Fibroblast of pulmonary artery (primary cell): ENCODE measurements around the gene ARHGAP45.
"Not testable (repeated sequence)": the region's sequence is repeated elsewhere in the genome, so short reads cannot be mapped to it uniquely, and the experiment has no call there.

Experiments used
- DNase-seq: peaks from one replicate; pipeline ENCODE4 v3.0.0-alpha.2; 2010; ENCODE audit warnings: low read depth
- H3K4me3 ChIP-seq: replicated peaks from 2 replicates; pipeline ENCODE4 v1.5.1; 2011; ENCODE audit warnings: low read depth, mild to moderate bottlenecking, control low read depth, low read length, moderate library complexity
- TF ChIP-seq, protein P1 (sequence below): IDR thresholded peaks from 2 replicates; pipeline ENCODE4 v1.5.1; 2011; ENCODE audit warnings: mild to moderate bottlenecking, control low read depth, low read length, inconsistent platforms; ENCODE audit errors: missing control alignments

ARHGAP45 gene

GRCh38 chr19:1020868-1021425, 46.0 kb upstream of the ARHGAP45 start, which contains the start of gene TMEM259:
Gene TMEM259 (minus strand): TSS chr19:1021123. CDS start chr19:1020996, 127 bp downstream.
- H3K4me3 ChIP-seq, result peak within 1 kb of the TSS; percentile 90
- TF ChIP-seq, protein P1, sequence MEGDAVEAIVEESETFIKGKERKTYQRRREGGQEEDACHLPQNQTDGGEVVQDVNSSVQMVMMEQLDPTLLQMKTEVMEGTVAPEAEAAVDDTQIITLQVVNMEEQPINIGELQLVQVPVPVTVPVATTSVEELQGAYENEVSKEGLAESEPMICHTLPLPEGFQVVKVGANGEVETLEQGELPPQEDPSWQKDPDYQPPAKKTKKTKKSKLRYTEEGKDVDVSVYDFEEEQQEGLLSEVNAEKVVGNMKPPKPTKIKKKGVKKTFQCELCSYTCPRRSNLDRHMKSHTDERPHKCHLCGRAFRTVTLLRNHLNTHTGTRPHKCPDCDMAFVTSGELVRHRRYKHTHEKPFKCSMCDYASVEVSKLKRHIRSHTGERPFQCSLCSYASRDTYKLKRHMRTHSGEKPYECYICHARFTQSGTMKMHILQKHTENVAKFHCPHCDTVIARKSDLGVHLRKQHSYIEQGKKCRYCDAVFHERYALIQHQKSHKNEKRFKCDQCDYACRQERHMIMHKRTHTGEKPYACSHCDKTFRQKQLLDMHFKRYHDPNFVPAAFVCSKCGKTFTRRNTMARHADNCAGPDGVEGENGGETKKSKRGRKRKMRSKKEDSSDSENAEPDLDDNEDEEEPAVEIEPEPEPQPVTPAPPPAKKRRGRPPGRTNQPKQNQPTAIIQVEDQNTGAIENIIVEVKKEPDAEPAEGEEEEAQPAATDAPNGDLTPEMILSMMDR, result no peak
- DNase-seq, result peak; percentile 98

DNA sequence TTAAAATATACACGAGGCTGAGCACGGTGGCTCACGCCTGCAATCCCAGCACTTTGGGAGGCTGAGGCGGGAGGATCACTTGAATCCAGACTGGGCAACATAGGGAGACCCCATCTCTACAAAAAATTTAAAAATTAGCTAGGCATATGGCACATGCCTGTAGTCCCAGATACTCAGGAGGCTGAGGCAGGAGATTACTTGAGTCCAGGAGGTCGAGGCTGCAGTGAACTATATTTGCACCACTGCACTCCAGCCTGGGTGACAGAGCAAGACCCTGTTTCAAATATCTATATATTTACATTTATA, 43.1 kb upstream of the ARHGAP45 start:
- not testable (repeated sequence) for H3K4me3 ChIP-seq, DNase-seq

DNA sequence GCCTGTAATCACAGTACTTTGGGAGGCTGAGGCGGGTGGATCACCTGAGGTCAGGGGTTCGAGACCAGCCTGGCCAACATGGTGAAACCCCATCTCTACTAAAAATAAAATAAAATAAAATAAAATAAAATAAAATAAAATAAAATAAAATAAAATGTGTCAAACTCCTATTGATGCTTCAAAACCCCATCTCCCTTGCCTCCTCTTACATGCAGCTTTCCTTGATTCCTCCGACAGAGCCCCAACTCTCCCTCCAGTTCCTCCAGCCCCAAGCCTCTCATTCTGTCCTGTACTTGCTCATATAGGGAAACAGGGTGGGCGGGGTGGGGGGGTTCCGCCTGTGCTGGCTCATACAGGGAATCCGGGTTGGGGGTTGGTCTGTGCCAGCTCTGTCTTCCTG, 41.9 kb upstream of the ARHGAP45 start:
- not testable (repeated sequence) for H3K4me3 ChIP-seq, DNase-seq

DNA sequence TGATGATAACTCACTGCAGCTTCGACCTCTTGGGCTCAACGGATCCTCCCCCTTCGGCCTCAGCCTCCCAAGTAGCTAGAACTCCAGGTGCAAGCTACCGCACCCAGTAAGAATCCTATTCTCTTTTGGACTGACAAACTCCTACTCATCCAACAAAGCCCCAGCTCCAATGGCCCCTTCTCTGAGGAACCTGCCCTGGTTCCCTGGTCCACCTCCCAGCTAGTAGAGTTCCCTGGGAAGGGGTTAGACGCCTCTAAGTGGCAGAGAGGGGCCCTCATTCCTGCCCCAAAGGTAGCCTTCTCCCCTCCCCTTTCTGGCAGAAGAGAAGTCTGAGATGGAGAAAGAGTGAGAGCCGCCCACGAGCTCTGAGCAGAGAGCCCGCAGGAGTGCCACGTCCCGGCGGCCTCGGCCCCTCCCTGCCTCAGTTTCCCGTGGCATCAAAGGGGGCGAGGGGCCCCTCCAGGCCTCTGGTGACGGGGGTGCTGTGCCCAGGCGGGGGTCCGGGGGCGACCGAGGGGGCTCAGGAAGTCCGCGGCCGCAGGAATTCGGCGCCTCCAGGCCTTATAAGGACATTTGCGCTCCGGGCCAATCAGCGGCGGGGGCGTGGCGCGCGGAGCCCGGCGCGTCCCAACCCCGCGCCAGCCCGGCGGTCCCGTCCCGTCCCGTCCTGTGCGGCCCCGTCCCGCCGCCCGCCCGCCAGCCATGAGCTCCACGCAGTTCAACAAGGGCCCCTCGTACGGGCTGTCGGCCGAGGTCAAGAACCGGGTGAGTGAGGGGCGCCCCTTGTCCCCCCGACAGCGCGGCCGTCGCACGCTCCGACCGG, 40.8 kb upstream of the ARHGAP45 start, which contains the start of gene CNN2:
Gene CNN2 (plus strand): TSS at position 649 of the 823 bp plus-strand sequence. CDS start 54 bp downstream, at position 703.
- peak within 1 kb of the TSS; percentile 99 for H3K4me3 ChIP-seq
- TF ChIP-seq, protein P1, result no peak
- DNase-seq, result peak; percentile 81

DNA sequence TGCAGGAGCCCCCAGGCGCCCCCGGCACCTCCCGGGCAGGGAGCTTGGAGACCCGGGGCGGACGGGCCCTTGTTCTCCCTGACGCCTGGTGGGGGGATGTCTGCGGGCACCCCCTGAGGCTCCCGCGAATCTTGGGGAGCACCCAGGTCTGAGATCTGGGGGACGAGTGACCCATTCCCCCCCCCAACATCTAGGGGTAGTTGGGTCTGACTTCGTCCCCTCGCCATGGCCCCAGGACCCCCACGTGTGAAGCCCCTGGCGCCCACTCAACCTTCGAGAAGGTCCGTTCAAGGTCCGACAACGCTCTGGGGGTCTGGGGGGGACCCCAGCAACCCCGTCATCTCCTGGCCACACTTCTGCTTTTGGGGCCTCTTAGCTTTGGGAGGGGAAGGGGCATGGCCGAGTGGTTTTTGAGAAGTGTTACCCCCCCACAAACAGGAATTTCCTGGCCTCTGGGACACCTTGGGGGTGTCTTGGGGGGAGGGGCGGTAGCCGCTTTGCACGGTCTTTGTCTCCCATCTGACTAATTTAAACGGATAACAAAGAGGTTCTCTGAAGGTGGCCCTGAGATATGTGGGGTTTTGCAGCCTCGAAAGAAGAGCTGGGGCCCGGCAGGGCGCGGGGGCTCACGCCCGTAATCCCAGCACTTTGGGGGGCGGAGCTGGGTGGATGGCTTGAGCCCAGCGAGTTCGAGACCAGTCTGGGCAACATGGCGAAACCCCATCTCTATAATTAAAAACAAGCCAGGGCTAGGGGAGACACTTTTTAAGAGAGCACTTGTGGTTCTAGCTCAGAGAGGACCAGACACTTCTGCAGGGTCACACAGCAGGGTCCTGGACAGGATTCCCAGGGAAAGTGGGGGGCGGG, 40.0 kb upstream of the ARHGAP45 start:
- DNase-seq, result peak; percentile 45

DNA sequence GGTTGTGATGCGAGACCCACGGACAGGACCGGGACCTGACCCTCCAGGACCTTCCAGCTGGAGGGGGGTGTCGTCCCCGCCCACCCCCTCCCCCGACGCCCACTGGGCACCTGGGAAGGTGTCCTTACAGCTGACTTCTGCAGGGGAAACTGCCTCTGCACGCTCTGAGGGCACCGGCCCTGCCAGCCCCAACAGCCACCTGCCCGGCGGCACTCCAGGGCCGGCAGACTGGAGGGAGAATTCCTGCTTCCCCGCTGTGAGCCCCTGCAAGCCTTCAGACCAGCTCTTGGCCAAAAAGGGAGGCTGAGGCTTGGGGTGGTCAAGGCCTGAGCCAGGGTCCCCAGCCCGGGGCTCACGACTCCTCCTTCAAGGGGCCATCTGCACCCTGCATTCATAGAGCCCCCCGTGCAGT, 39.3 kb upstream of the ARHGAP45 start:
- DNase-seq, result no peak
- H3K4me3 ChIP-seq, result peak overlapping the region; percentile 99

More for the DNA sequence above, 40.0 kb upstream of the ARHGAP45 start:
- peak overlapping the region; percentile 99 for H3K4me3 ChIP-seq
- TF ChIP-seq, protein P1, result no peak

DNA sequence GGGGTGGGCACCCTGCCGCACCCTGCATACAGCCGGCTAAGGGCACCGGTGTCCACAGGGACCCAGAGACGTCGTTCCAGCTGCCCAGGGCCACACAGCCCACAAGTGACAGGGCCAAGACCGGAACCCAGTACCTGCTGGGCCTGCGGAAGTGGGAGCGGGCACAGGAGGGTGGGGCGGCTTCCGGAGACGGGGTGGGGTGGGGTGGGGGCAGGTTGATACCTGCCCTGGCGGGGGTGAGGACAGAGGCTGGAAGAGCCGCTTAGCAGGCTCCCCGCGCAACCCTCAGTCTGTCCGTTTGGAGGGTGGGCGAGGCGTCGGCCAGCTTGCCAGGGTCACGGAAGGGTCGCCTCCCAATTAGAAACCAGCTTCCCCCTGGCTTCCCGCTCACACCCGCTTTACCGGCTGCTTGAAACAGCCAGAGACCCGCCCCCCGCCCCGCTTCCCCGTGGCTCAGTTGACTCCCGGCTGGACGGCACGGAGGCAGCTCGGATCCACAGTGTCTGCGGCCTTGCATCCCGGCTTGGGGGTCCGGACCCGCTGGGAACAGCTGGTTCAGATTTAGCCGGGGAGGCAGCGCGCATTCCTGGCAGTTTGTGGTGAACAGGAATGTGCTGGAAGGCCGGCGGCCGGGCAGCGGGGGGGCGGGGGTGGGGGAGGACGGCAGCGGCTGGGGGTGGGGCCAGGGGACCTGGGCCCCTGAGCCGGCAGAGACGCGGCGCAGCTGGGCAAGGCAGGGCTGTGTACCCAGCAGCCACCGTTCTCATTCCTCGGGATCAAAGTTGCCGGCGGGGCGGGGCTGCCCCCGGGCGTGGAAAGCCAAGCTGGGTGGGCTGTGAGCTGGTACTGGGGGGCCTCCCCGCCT, 38.7 kb upstream of the ARHGAP45 start:
- peak; percentile 94 for DNase-seq
- TF ChIP-seq, protein P1, result no peak
- H3K4me3 ChIP-seq, result peak overlapping the region; percentile 99

More for the DNA sequence above, 39.3 kb upstream of the ARHGAP45 start:
- TF ChIP-seq, protein P1, result no peak
